NOMO-1 treated with dmso at 0.1 percent for 144 hours (cell line): Measurements from ENCODE around the gene HSD11B1.

Experiments used
- DNase-seq: peaks from one replicate; lab custom pipeline; 2025; ENCODE audit not compliant: unreplicated experiment; lab: John Stamatoyannopoulos, UW

HSD11B1 gene

GRCh38 chr1:209704584-209704983, at the start of gene HSD11B1:
Gene HSD11B1, plus strand, starts transcription at chr1:209704846. Its CDS starts 97 bp downstream, at chr1:209704943.
- peak; percentile 8 for DNase-seq

DNA sequence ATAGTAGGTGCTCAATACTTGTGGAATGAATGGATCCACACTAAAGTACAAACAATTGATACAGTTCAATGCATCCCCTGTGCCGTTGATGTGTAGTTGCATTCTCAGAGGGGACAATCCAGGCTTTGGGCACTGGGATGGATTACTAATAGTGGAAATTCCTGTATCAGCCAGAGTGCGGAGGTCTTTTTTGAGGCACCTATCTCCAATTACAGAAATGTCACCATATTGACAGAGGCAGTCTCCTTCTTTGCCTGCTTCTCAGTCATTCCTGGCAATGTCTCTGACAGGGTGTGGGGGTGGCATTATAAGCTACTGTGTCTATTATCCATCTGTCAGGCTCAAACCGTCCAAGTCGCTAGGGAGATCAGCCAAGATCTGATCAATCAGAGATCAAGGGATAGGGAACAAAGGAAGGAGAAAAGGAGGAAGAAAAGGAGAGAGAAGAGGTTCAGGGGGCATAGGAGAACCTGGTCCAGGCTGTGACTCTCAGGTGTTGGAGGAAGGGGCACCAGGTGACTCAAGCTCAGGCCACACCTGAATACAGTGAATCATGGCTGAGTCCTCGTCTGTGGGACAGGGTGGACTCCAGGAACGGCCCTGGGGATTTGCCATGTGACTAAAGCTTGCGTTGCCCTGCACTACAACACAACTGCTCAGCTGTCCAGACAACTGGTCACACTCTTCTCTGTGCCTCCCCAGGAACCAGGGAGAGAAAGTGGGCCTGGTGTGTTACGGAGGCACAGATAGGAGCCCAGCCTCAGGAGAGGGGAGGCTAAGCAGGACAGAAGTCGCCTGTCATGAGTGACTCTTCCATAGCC, 49.0 kb upstream of the HSD11B1 start:
- DNase-seq: no peak

DNA sequence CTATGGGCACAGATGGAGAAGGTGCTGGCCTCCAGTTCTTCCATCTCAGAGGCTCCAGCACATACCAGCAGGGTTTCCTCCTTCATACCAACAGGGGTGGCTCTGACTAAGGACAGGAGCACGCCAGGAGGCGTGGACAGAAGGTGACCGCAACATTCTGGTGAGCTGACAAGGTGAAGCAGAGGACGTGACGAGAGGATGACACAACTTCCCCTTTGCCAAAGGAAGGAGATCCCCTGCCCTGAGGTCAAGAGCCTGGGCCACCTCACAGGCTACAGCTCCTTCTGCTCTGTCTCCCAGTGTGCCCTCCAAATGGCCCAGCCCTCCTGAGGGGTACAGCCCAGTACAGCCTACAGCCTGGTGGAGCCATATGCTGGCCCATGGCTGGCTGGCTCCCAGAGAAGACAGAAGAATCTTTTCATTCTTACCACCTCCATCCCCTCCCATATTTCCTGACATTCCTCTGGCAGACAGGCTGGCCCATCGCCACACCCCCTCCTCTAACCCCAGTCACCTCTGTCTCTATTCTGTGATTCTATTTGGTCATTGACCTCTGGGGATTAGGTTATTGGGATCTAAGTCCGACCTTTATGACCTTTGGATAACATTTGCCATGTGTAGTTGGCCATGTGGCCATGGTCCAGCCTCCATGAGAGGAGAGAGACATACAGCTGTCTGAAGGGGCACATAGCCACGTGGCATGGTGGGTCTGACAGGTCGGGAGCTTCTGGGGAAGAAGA, 47.3 kb upstream of the HSD11B1 start:
- peak; percentile 78 for DNase-seq

DNA sequence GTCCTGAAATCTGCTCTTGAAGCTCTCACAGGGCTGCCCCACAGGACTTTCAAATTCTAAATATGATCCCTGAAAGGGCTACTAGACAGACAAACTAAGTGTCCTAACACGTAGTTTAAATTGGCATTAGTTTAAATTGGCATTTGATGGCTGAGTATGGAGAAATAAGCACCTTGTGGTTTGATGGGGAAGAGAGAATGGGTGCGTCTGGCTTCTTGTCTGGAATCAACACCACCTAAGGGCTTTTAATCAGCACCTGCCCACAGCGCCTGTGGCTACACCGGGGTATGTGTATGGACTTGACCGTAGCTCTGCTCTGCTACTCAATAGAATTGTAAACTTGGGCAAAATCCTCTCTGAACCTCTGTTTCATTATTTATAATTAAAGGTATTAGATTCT, 46.7 kb upstream of the HSD11B1 start:
- DNase-seq: no peak

- DNase-seq: peak; percentile 64
Measured at GRCh38 chr1:209659909-209660308, 44.7 kb upstream of the HSD11B1 start.

GRCh38 chr1:209661071-209661470, 43.6 kb upstream of the HSD11B1 start:
- no peak for DNase-seq

- DNase-seq: no peak
Measured at GRCh38 chr1:209662879-209663327, 41.7 kb upstream of the HSD11B1 start.

DNA sequence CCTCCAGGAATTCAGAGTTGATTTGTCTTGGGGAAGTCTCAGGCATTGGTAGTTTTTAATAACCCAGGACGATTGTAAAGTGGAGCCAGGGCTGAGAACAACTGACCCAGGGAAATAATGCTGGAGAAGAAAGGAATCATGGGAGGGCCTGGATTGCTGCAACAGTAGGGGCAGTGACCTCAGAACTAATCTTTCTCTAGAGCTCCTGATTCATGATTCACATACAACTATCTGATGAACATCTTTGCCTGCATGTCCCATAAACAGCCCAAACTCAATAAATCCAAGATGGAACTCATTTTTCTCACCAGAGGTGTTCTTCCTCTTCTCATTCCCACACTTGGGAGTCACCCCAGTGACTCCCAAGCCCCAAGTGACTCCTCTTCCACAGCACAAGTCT, 37.5 kb upstream of the HSD11B1 start:
- DNase-seq: no peak

DNA sequence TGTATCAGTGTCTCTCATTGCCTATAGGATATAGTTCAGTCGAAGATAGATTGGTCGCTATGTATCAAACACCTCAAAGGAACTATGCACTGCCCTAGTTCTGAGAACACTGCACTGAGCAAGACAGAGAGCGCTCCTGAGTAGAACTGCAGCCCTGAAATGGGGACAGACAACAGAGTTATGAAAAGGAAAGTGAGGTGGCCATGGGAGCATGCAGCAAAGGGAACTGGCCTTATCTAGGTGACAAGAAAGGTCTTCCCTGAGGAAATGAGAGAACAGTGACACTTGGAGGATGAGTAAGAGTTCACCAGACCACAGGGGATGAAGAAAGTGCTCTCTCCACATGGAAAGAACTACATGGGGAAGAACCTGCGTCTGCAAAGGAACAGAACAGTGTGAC, 36.9 kb upstream of the HSD11B1 start:
- no peak for DNase-seq

- no peak for DNase-seq
Measured at GRCh38 chr1:209670441-209671082, 34.1 kb upstream of the HSD11B1 start.

GRCh38 chr1:209672705-209673630, 31.7 kb upstream of the HSD11B1 start:
- DNase-seq: peak; percentile 84

DNA sequence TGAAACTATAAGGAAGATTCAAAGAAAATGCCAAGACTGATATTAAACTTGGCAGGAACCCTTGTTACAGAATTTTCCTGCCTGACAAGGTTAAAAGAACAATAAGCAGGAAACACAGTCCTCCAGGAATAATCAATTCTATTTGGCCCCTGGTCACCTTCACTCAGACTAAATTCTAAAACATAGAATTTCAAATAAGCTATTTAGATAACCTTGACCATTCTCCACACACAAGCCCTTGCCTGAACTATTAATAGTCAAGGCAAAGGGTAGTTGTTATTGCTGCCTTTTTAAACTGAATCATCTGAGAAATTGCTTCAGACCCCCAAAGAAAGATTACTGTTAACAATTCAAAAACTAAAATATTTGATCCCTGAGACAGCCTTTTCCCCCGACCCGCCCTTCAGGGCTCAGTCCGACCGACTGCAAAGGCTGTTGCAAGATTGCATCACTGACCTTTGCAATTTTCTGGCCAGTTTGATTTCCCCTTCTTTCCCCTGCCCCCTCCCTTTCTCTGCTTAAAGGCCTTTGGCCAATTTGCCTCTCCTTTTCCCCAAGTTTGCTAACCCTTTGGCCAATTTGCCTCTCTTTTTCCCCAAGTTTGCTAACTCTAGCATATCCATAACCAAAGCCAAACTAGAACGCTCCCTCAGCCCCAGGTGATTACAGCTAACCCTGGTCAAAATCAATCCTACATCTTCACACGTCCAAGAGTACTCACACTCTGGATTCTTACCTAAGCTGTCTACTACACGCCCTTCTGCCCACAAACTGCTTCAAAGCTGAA, 30.8 kb upstream of the HSD11B1 start:
- DNase-seq: peak; percentile 7

DNA sequence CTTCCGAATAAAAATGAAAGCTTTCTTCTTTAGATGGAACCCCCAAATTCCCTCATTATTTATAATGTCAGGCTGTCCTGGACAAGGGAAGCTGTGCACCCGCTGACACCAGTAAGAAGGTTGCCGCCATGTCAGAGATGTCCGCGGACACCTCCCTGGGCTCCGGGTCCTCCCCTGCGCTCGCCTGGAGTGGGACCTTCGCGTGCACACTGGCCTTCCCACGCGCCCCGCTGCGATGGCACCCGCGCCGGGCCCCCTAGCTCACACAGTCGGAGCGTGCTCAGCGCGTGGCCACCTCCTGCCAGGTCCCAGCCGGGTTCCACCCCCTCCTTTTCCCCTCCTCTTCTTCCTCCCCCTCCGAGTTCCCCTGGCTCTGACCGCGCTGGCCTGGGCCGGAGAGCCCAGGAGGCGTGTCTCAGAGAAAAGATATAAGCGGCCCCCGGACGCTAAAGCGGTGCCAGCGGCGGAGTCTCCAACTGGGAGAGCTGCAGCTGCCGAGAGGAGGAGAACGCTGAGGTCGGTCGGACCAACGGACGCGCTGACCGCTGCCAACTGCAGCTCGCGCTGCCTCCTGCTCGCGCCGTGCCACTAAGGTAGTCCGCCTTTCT, 29.6 kb upstream of the HSD11B1 start, which contains the start of gene G0S2:
Gene G0S2 (plus strand): TSS at position 456 of the 608 bp plus-strand sequence. CDS start 273 bp downstream, outside the sequence.
- peak; percentile 77 for DNase-seq

DNA sequence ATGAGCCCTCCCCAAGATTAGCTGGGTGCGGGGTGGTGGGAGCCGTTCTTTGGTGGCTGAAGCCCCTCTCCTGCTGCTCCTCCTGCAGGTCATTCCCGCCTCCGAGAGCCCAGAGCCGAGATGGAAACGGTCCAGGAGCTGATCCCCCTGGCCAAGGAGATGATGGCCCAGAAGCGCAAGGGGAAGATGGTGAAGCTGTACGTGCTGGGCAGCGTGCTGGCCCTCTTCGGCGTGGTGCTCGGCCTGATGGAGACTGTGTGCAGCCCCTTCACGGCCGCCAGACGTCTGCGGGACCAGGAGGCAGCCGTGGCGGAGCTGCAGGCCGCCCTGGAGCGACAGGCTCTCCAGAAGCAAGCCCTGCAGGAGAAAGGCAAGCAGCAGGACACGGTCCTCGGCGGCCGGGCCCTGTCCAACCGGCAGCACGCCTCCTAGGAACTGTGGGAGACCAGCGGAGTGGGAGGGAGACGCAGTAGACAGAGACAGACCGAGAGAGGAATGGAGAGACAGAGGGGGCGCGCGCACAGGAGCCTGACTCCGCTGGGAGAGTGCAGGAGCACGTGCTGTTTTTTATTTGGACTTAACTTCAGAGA, 29.0 kb upstream of the HSD11B1 start:
- no peak for DNase-seq

DNA sequence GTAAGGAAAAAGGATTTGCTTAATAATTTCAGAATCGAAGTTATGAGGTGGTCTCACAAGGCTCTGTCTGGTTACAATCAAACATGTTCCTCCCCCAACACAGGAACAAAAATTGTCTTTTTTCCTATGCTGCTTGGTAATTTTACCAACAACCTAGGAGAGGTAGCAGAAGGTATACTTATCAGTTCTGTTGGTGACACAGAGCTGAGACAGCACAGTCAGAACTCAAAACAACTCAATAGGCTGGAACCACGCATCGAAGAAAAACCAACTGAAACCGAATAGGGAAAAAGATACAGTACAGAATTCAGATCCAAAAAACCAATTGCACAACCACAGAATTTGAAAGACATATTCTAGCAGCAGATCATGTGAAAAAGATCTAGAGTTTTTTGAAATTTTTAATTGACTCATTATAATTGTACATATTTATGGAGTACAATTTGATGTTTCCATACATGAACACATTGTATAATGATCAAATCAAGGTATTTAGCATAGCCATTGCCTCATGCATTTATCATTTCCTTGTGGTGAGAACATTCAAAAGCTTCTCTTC, 25.6 kb upstream of the HSD11B1 start:
- DNase-seq: no peak

DNA sequence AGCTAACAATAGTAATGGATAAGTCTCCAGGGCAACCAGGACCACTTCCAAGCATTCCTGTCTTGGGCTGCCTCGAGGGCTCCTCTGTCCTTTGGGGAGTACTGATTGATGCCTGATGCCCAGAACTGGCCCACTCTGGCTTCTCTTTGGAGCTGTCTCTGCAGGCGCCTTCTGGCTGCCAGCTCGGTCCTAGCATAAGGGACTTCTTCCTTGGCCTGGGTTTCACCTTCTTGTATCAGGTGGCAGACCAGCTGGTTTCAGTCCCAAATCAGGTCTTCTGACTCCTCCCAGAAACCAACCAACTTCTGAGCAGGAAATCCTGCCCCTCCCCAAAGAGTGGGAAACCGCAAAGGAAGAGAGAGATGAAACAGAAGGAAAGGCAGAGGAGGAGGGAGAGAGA, 18.8 kb upstream of the HSD11B1 start:
- no peak for DNase-seq

DNA sequence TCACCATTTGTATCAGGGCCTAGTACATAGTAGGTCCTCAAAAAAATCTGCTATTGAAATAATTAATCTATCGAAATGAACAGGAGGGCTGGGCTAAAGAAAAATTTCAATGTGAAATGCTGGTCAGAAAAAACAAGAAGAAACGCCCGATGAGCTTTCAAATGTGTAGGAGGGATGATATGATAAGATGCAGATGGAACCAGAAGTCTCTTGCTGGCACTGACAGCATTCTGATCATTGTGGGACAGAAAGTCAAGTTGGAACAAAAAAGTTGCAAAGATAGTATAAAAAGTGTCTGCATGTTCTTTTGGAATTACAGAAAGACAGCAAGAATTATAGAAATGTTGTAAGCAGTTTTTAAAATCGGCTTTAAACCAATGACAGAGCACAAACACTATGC, 18.3 kb upstream of the HSD11B1 start:
- no peak for DNase-seq

- no peak for DNase-seq
Measured at GRCh38 chr1:209688746-209689234, 15.9 kb upstream of the HSD11B1 start.
